GM21390 (cell line): ENCODE data around the gene OLFML1.

Source experiments
- ATAC-seq: cut with Tn5 transposase; IDR thresholded peaks from one replicate; pipeline ENCODE4 v1.9.1; 2021; ENCODE audit not compliant: unreplicated experiment

Gene OLFML1

DNA sequence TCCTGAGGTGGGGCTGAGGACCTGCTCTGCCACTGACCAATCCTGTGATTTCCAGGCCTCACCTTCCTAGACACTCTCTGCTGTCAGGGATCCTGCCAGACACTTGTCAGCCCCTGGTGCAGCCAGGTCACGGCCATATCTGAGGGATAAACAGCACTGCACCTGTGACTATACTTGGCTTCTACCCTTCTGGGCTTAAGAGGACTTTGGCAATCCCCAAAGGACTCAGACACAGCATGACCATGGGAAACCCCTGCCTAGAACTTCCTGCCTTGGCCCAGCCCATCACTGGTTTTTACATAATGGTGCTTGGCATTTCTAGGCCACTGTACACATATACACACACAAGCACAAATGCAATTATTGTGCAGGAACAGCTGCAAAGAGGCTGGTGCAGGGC, 11.6 kb upstream of the OLFML1 start:
- ATAC-seq: peak; percentile 80

DNA sequence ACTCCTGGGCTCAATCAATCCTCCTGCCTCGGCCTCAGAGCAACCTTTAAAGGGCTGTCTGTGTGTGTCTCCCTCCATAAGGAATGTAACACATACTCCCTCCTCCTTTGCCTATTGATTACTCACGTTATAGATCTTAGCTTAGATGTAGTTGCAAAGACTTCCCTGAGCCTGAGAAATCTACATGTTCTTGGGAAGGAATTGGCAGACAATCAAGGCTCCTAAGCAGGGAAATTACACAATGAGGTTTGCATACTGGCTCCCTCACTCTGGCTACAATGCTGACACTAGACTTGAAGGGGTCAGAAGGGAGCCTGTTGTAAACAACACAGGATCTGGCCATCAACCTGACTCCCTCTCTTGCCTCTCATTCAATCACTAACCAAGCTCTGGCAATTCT, 5.2 kb upstream of the OLFML1 start:
- ATAC-seq: no peak

DNA sequence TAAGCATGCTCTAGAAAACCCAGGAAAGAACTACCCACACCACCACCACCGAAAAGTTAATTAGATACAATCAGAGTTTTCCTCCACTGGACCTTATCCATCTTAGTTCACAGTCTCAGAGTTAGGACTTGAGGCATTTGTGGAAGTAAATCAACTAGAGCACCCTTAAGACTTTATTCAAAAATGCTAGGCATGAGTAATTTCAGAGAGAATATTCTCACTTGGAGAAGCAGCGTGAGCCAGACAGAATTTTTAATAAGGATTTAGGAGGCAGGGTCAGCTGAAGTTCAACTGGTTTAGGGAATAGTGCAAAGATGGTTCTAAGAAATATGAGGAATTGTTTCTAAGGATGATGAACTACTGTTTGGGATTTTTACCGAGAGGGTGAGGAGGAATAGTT, 1.2 kb upstream of the OLFML1 start:
- ATAC-seq: no peak

DNA sequence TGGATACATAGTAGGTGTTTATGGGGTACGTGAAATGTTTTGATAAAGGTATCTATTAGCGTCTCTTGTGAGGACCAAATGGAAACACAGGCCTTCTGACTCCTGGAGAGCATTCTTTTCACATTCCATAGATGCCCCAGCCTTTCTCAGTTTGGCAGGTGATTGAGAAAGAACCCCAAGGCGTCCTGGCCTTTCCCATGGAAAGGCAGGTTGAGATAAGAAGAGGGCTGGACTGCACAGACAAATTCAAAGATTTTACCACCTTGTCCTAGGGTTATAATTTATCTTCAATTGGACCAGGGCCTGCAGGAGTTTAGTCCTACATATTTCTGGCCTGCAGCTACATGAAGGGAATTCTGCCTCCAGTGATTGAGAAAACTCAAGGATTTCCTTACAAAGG, 661 bp upstream of the OLFML1 start:
- no peak for ATAC-seq

DNA sequence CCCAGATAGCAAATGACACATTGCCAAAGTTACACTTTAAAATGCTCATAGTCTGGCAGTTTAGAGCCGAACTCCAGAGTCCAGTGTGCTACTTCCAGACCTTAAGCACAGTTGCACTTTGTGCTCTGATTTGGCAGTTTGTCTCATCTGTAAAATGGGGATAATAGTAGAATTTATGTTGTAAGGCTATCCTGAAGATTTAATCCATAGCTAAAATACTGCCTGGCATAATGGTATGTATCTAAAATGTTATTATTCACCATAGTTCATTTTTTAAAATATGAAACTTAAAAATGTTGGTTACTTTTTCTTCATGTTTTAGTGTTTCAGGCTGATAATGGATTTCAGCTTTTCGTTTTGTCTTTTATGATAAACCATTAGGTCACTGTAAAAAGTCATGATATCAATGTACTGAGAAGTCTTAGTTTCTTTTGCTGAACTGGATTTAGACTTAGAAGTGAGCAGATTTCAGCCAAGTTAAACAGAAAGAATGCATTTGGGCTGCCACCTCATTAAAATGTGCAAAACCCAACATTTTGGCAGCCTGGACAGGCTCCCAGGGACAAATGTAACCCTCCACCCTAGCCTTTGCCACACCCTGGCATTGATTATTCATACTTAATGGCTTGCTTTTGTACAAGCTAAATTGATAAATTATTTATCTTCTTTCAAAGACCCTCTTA, 933 bp downstream of the OLFML1 start:
- ATAC-seq: no peak

DNA sequence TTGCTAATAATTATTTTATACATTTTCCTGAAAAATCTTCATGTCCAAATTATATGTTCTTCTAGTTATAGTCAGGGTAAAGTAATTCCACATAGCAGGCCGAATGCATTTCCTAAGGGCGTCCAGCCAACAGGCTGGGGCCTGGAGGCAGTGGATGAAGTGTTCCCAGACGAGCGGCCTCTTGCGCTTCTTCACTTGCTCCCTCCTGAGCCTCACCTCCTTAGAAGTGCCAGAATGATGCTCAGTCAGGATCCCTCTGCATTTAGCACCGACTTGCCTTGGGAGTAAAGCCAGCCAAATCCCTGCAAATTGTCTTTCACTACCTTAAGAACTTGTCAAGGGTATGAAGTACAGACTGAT, 1.5 kb downstream of the OLFML1 start:
- no peak for ATAC-seq

DNA sequence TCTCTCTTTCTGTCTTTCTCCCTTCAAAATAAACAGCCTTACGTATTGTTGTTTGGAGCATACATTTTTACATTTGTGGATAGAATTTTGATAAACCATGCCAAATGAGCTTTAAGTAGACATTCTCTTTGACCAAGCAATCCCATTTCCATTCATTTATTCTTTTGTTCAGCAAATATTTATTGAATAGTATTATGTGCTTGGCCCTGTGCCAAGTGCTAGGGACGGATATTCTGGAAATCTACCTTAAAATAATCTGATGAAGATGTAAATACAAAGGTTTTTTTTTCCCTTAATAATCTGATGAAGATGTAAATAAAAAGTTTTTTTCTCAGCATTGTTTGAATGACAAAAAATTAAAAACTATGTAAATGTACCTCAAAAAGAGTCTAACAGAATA, 2.1 kb downstream of the OLFML1 start:
- ATAC-seq: no peak

DNA sequence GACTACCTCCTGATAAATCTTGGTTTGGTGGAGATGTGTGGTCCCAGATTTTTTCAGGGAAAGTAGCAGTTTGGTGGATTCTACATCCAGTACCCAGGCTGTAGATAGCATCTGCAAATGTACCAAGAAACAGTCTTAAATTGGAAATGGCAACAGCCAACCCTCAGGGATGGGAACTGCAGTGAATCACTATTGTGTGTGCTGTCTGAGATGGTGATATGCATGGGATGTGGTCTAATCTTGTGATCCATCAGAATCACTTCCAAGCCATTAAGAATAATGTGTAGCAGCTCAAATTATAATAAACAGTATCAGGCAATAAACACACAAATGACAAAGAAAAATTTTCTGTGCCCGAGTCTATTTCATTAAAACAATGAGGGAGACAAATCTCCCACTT, 3.4 kb downstream of the OLFML1 start:
- ATAC-seq: no peak

DNA sequence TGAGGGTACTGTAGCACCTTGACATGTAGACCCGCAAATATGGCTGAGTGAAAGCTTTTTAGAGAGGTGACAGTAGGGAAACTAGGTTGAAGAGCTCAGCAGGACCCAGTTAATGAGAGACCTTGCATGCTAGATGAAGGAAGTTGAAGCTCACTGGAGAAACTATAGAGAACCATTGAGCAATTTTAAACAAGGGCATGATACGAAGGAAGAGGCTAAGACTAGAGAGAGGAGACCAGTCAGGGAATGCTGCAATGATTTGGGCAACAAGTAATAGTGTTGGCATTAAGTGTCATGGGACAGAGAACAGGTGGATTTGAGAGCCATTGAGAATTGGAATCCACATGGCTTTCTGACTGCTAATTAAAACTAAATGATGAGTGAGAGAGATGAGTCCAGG, 4.1 kb downstream of the OLFML1 start:
- no peak for ATAC-seq

DNA sequence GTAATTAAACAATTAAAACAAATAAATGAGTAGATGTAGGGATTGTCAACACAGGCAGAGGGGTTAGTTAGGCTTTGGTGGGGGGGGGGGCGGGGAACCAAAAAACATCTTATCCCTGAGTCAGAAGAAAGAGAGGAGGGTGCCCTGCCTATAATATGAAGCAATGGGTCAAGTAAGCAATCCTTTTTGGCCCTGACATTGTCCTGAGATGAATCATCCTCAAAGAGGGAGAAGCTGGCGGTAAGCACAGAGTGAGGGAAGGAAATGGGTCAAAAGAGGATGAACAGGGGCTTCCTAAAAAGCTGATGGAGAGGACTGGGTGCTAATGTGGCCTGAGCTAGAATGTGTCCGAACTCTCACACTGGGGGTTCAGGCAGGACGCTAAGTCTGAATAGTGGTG, 4.7 kb downstream of the OLFML1 start:
- no peak for ATAC-seq

DNA sequence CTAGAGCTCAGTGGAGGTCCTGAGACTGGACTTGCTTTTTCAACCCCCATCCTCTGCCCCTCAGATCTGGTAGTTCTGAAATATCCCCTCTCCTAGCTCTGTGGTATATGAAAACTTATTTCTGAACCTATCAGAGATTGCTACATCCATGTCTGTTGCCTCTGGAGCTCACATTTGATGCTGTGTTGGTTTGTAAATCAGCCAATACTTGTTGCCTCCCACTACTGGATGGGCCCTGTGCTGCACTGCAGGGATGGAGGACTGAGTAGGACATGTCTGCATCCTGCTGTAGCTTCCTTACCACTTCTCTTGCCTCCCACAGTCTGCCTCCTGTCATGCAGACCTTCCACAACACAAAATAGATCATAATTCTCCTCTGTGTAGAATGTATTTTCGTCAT, 5.2 kb downstream of the OLFML1 start:
- ATAC-seq: no peak

DNA sequence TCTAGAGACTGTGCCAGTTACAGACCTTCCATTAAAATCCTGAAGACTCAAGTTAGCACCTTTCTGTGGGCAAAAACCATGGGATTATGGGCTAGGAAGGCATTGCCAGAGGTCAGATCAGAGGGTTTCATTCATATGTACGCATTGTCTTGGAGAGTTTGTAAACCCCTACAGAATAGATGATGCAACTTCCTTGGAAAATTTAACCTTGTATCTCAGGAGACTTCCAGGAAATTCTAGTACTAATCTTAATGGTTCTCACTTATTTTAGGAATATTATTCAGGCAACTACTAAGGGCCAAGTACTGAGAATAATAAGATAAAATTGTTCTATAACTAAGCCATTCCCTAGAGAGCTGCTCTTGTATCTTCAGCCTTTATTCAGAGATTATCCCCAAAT, 6.9 kb downstream of the OLFML1 start:
- ATAC-seq: no peak

DNA sequence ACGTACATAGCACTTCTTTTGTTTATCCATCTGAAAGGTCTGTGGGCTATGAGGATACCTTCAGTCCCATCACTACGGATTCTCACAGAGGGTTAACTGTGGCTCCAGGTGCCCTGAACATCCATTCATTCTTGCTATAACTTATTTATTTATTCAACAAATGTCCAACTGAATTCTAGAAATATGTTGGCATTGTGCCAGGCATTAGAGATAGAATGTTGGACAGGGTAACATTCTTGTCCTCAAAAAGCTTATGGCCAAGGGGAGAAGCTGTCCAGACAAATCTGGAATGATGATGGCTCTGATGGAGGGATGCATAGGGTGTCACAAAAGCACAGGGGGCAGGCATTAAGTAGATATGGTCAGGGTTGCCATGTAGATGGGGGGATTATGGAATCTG, 8.4 kb downstream of the OLFML1 start:
- ATAC-seq: no peak

DNA sequence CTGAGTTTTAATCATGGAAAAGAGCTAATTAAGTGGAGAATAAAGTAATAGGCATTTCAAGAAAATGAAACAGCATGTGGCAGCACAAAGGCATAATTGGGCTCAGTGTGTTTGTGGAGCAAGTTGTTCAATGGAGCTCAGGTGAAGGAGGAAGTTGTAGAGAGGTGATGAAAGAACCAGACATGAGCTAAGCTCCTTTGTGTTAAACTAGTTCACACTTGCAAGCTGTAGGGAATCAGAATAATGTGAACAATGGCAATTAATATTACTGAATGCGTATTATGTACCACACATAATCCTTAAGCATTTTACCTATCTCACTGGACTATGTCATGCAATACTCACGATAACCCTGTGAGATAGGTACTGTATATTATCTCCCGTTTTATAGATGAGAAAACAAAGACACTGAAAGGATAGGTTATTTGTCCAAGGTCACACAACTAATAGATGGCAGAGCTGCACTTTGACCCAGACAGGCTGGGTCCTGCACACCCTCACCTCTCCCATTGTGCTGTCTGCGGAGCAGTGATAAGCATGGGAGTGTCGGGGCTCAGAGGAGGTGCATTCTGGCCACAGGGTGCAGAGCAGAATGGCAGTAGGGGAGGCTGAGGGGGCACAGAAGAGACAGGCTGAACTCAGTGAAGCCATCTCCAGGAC, 8.9 kb downstream of the OLFML1 start:
- no peak for ATAC-seq

DNA sequence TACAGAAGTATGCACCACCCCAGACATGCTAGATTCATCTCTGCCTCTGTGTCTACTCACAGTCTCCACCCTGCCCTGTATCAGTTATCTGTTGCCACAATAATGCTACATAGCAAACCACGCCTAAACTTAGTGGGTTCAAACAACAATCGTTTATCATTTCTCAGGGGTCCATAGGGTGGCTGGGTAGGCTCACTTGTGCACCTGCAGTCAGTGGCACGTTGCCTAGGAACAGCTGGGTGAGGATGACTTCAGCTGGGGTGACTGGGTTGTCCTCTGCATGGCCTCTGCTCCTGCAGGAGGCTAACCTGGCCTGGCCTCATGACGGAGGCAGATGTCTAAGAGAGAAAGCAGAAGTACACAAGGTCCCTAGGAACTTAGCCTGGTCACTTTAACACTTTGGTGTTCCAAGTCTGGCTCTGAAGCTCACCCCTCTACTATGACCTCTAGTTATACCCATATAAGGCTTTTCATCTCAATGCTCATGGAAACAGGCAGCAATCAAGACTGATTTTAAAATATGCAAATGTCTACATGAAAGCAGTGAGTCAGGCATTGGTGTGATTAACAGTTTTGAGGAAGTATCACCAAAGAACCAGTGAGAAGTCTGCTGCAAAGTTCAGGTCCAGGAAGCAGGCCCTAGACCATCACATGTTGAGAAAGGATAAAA, 10.7 kb downstream of the OLFML1 start:
- ATAC-seq: peak; percentile 94

DNA sequence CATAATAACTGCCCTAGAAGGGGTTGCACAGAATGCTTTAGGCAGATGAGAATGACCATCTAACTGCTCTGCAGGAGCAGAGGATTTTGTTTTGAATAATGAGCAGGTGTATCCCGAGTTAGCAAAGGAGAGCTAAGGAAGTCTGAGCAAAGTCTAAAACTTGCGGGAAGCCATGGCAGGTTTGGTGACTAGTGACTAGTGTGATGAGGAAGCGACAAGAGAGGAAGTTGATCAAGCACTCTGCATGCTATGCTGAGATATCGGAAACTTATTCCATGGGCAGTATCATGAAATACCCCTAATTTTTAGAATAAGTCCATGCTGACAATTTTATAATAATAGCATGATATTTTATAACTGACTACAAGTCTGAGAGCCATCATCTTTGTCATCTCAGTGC, 12.9 kb downstream of the OLFML1 start:
- no peak for ATAC-seq

DNA sequence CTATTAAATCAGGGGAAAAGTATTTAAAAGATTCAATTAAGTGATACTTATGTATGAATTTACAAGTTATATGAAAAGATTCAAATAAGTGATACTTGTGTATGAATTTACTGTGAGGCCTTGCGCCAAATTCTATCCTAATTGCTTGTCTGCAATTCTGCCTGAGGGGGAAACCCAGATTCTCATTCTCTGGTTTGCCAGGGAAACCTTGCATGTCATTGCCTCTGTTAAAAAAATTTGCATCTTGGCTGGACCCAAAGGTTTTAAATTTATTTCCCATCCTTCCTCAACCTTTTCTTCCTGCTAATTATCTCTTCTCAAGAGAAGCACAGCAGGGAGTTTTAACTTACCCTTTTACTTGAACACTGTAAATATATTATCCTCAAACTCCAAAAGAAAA, 13.8 kb downstream of the OLFML1 start:
- no peak for ATAC-seq

DNA sequence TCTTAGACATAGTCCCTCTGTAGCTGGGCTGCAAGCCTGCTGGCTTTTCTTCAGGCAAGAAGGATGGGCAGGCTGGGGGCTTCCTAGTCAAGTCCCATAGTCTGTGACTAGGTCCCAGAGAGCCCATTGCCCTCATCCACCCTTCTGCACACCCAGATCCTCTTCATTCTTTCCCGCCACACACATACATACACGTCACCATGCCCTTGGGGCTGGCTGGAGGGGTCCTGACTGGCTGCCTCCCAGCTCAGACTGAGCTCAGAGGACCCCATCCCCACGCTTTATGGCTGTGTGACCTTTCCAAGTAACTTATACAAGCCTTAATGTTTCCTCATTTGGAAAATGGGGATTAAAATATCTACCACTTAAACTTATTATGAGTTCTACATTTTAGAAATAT, 14.9 kb downstream of the OLFML1 start:
- no peak for ATAC-seq

DNA sequence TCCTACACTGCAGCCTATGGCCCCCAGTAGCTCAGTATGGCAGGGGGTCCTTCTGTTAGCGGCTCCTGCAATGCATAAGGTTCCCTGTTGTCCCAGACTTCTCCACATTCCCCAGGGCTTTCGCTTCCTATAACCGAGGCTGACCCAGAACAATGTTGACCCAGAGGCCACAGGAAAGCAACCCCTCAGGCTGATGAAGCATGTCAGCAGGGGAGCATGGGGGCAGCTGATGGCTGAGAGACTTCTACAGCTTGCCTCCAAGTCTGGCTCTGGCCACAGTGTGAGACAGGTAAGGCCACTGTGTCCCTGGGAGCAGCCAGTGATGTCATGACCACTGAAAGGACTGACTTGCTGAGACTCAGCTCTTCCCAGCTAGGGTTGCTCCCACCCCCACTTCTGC, 15.9 kb downstream of the OLFML1 start:
- no peak for ATAC-seq

DNA sequence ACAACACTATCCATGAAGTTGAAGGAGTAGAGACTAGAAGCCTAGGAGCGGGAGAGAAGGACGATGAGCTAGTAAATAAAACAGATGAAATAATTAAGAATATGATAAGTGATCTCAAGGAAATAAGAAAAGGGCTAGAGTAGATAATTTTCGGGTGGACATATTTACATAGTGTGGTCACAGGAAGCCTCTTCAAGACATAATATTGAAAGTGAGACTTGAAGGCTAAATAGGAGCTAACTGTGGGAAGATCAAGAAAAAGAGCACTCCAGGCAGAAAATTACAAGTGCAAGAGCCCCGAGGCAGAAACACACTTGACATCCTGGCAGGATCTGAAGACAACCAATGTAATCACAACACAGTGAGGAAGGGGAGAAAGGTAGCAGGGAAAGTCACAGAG, 16.6 kb downstream of the OLFML1 start:
- ATAC-seq: peak; percentile 54

DNA sequence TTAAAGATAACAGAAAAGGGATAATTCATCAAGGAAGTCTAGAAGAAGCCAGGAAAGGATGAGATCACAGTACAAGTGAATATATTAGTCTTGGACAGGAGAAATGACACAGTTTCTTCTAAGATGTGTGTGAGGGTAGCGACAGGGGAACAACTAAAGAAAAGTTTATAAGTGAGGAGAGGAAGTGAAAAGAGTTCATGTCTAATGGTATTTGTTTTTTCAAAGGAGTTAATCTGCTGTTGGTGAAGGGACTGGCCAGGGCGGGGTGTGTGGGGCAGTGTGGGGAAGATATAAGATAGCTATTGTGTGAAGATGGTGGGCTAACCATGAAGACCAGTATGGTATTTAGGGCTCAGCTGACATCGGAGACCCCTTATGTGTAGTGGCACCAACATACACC, 20.9 kb downstream of the OLFML1 start:
- no peak for ATAC-seq

DNA sequence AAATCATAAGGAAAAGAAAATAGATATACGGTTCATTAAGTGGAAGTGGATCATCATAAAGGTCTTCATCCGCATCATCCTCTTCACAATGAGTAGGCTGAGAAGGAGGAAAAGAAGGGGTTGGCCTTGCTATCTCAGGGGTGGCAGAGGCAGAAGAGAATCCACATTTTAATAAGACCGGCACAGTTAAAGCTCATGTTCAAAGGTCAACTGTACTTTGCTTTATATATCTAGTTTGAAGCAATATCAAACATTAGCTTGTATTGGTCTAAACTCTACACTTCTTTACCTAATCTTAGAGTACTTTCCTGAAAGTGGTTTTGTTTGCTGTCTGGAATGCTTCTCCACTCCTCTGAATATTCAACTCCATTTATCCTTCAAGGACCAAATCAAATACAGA, 22.8 kb downstream of the OLFML1 start:
- ATAC-seq: no peak

DNA sequence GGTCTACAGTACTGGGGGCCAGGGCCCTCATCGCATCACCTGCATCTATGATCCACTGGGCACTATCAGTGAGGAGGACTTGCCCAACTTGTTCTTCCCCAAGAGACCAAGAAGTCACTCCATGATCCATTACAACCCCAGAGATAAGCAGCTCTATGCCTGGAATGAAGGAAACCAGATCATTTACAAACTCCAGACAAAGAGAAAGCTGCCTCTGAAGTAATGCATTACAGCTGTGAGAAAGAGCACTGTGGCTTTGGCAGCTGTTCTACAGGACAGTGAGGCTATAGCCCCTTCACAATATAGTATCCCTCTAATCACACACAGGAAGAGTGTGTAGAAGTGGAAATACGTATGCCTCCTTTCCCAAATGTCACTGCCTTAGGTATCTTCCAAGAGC, 24.7 kb downstream of the OLFML1 start:
- no peak for ATAC-seq
